NCI-H2107 treated with DMSO at 0.1 percent for 48 hours (cell line): ENCODE data around the gene IDI2.
"Not testable (repeated sequence)": the region's sequence is repeated elsewhere in the genome, so short reads cannot be mapped to it uniquely, and the experiment has no call there.

ENCODE experiments used
- DNase-seq: peaks from one replicate; lab custom pipeline; 2025; ENCODE audit not compliant: unreplicated experiment; lab: John Stamatoyannopoulos, UW

IDI2 gene

GRCh38 chr10:1047937-1048336, 22.3 kb upstream of the IDI2 start:
- DNase-seq, result no peak

DNA sequence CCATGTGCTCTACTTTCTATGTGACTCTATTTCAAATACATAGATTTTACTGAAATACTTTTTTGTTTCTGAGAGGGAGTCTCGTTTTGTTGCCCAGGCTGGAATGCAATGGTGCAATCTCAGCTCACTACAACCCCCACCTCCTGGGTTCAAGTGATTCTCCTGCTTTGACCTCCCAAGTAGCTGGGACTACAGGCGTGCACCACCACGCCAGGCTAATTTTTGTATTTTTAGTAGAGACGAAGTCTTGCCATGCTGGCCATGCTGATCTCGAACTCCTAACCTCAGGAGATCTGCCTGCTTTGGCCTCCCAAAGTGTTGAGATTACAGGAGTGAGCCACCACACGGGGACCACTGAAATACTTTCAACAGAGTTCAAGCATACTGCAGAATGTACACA, 19.8 kb upstream of the IDI2 start:
- no peak for DNase-seq

DNA sequence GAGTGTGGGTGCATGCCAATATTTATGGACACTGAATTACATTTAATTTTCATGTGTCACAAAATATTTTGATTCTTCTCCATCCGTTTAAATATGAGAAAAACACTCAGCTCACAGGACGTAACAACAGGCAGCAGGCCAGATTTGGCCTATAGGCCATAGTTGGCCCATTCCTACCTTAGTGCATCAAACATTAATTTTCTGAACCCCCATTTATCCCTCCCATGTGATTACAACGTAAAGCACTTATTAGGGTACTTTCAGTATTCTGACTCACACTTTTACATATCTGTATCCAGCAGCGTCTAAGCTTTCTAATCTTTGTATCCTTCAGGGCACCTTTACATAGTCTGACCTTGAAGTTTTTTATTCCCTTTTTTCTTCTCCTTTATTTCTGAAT, 19.3 kb upstream of the IDI2 start:
- DNase-seq, result no peak

- DNase-seq, result no peak
Measured at GRCh38 chr10:1044146-1044545, 18.5 kb upstream of the IDI2 start.

GRCh38 chr10:1043532-1043995, 17.9 kb upstream of the IDI2 start:
- DNase-seq, result no peak

DNA sequence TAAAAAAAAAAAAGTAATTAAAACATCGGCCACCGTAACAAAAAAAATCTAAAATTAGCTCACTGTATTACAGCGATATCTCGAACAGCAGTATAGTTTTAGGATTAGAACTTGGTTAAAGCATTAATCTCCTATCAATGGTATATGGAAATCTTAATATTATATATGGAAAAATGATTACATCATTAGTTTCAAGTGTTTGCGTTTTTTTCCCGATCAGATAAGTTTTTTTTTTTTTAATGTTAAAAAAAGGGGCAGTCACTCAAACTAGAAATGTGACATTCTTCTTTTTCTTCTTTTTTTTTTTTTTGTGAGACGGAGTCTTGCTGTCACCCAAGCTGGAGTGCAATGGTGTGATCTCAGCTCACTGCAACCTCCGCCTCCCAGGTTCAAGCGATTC, 15.9 kb upstream of the IDI2 start:
- DNase-seq, result no peak

- no peak for DNase-seq
Measured at GRCh38 chr10:1040133-1040532, 14.5 kb upstream of the IDI2 start.

GRCh38 chr10:1038769-1039168, 13.1 kb upstream of the IDI2 start:
- not testable (repeated sequence) for DNase-seq

DNA sequence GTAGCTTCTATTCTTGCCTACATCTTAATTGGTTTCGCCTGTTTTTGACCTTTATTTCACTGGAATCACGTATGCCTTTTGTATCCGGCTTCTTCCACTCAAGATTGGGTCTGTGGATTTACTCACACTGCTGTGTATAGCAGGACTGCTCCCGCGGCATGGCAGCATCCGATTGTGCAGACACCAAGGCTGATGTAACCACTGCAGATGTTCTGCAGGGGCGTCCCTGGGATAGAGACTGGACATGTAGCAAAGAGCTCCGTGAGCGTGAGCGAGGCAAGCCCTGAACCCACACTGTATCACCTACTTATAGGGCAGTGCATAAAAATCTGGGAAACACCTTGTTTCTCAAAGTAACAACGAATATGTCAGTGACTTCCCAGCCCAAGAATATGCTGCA, 11.4 kb upstream of the IDI2 start:
- DNase-seq, result no peak

GRCh38 chr10:1036341-1036791, 10.7 kb upstream of the IDI2 start:
- DNase-seq, result no peak

DNA sequence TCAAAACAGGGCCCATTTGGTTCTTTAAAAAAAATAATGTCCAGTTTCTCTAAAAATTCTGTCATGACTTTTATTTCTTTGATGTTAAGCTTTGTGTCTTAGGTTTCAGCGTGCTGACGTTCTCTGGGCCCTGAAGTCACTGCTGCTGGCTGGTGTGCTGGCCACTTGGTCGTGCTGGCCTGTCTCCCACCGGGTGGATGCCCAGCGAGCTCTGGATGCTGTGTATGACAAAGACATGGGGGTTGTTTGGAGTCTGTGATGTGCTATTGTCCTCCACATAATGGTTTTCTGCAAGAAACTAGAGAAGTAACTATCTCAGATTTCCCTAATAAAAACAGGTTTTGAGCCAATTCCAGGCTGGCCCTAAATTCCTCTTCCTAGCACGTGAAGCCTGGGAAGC, 9.5 kb upstream of the IDI2 start:
- no peak for DNase-seq

DNA sequence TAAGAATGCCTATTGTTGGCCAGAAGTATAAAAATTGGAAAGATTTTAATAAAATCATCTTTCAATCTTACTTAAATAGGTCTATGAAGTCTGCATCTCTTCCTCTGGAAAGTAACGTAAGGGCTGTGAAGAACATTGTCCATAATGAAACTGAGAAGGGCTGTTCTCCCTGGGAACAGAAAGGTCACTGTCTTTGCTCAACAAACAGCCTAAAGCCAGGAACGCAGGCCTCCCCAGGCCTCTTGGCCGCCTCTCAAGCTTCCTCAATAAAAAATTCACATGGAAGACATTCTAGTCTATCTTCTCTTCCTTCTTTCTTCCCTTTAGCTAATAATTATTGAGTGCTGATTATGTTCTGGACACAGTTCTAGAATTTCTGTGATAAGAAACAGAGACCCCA, 9.1 kb upstream of the IDI2 start:
- no peak for DNase-seq

GRCh38 chr10:1033601-1034000, 7.9 kb upstream of the IDI2 start:
- no peak for DNase-seq

- DNase-seq, result no peak
Measured at GRCh38 chr10:1029838-1030237, 4.2 kb upstream of the IDI2 start.

GRCh38 chr10:1026578-1026977, 919 bp upstream of the IDI2 start:
- no peak for DNase-seq

- no peak for DNase-seq
Measured at GRCh38 chr10:1024103-1024502, 1.6 kb downstream of the IDI2 start.

- DNase-seq, result no peak
Measured at GRCh38 chr10:1022413-1022812, 3.2 kb downstream of the IDI2 start.

GRCh38 chr10:1020958-1021357, 4.7 kb downstream of the IDI2 start:
- DNase-seq, result no peak

GRCh38 chr10:1020460-1020859, 5.2 kb downstream of the IDI2 start:
- DNase-seq, result no peak

DNA sequence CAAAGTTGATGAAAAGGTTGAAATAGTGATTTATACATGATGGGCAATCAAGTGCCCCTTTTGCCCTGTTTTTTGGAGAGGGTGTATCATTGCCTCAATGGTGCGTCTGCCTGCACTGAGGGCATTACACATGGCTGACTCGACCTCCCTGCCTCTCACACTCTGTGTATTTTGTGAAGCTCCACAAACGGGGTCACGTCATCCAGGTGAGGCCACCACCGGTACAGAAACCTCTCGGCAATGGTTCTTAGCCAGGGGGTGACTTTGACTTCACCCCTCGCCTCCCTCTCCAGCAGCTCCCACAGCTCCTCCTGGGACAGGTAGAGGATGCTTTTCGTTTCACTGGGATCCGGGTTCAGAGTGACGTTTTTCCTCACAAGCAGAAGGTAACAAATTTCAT, 6.3 kb downstream of the IDI2 start:
- DNase-seq, result no peak

DNA sequence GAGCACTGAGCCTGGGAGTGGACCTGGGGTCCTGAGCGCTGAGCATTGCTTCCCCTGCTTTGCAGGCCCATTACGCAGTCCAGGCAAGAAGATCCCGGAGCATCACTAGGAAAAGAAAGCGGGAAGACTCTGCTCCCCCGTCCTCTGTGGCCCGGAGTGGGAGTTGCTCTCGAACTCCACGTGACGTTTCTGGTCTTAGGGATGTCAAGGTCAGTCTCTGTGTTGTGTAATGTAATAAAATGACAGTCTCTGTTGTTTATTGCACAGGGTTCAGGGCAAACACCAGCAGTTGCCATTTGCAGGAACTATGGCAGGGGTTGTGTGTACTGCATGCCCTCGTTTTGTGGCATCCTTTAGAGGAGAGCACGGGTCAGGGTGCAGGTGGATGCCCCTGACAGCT, 10.0 kb downstream of the IDI2 start:
- no peak for DNase-seq

DNA sequence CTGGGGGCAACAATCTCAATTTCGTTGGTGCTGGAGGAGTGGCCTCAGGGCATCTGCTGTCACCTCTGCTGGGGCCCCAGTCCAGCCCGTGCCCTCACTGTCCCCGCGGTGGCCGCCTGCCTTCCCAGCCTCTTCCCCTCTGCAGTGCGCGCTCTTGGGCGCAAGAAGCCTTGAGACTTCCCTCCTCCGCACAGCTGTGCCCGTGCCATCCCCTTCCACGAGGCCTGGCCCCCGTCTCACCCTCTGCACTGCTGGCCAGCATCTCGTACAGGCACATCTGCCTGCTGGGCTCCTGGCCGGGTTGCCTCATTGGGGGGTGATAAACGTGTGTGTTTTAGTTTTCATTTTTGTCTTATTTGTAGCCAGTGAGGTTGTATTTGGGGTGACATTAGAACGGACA, 14.0 kb downstream of the IDI2 start:
- no peak for DNase-seq

DNA sequence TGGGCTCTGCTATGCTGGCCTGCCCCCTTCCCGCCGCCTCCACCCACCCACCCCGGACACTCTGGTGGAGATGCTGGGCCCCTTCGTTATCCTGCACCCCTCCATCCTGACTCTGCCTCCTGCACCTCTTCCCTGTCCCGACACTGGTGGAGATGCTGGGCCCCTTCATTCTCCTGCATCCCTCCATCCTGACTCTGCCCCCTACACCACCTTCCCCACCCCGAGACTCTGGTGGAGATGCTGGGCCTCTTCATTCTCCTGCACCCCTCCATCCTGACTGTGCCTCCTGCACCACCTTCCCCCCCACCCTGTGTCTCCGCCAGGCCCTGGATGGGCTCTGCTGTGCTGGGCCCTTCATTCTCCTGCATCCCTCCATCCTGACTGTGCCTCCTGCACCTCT, 15.0 kb downstream of the IDI2 start:
- DNase-seq, result no peak

DNA sequence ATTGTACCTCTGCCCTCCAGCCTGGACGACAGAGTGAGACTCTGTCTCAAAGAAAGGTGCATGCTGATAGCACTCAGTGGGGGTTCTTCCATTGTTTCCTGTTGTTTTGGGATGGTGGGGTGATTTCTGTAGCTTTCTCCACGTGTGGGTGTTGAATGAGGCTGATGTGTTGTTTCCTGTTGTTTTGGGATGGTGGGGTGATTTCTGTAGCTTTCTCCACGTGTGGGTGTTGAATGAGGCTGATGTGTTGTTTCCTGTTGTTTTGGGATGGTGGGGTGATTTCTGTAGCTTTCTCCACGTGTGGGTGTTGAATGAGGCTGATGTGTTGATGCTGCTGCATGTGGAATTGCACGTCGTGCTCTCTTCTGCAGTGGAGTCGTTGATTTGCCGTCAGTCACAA, 15.7 kb downstream of the IDI2 start:
- not testable (repeated sequence) for DNase-seq
